ENCODE data around the gene PYGO2. TPM values are rescaled to one million over a fixed set of nuclear protein-coding genes. Genes with fewer than 3 reads are reported as not detected.

Gene PYGO2
- total and polyA plus RNA-seq, 2 of the 8 experiments (the other 6 are each of a cell fraction or from before 2014, with no cell fraction given): 31.0 to 31.6 TPM

DNA sequence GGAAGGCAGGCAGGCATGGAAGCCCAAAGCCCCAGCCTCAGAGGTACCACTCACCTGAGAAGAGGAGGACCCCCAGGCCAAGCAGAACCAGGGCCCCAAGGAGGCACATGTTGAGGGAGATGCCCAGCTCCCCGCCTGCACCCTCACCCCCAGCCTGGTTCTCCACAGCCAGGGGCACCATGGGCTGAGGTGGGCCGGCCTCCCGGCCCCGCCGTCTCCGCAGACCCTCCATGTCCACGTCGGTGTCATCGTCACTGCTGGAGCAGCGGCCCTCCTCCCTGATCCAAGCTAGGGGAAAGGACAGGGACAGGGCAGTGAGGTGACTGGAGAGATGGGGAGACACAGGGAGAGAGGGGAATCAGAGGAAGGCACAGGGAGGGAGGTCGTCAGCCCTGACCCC lies 13.5 kb downstream of the PYGO2 start:
- no peak overlapping the region for H3K27ac ChIP-seq (ENCODE audit: low read depth, low read length)
- no peak overlapping the region for H3K9ac ChIP-seq (replicated peaks in 1 of 4; ENCODE audit: extremely low read depth in 1 of 4, low read depth in 3 of 4, low read length in 3 of 4)
- no peaks in the 10 kb centered on the region; a peak in 1 of 4 replicates for H3K79me2 ChIP-seq (ENCODE audit: control insufficient read depth in 1 of 2, insufficient read depth in 2 of 2, low read length in 2 of 2)
- DNase-seq (ENCODE audit: low read depth in 1 of 2, low spot score in 2 of 2) (no peak), FAIRE-seq (no peak)
- H3K23me2 ChIP-seq (ENCODE audit: low read depth, low read length): no peaks in the 10 kb centered on the region
- H3K9me3 ChIP-seq (ENCODE audit: insufficient read depth in 2 of 2, low read depth in 1 of 2, low read length in 1 of 2): no peaks in the 10 kb centered on the region
- 94% methylated on average over 8 of the region's 11 CpGs; no CpG with 5 or more reads in 1 of the 2 experiments for WGBS, 2 experiments (ENCODE audit: extremely low coverage in 1 of 2, insufficient coverage in 1 of 2, insufficient read length in 1 of 2, insufficient replicate concordance in 2 of 2, low coverage in 1 of 2, low lambda C conversion rate in 2 of 2, missing lambda C conversion rate in 1 of 2)
- H2BK12ac ChIP-seq (ENCODE audit: low read depth, low read length): no peak overlapping the region
- peaks cover 0 to 2% of the 10 kb centered on the region in 2 experiments for H4K20me1 ChIP-seq (replicated peaks in 1 of 2; ENCODE audit: control insufficient read depth in 1 of 2, insufficient read depth in 2 of 2, low read length in 2 of 2)
- no peak overlapping the region for H4K8ac ChIP-seq (ENCODE audit: extremely low read depth, insufficient read depth, low read length)
- H4K5ac ChIP-seq (ENCODE audit: insufficient read length, low read depth, low read length): no peak overlapping the region
- ChIA-PET POLR2A (ENCODE audit: partially characterized antibody) (interaction anchor here (0.7 to 6.0 kb wide), 6 partner anchors 8 to 107 kb away, joined by 3 to 22 read pairs (median 4); partner anchors contain the start of genes PBXIP1, PMVK and PYGO2), CTCF (ENCODE audit: partially characterized antibody) (interaction anchor here (1.1 to 2.0 kb wide), 3 partner anchors 34 to 51 kb away, joined by 3 to 9 read pairs (median 3); no protein-coding TSS in a partner anchor)
- H4K91ac ChIP-seq (replicated peaks; ENCODE audit: insufficient read length, low read length): no peak overlapping the region
- no peak overlapping the region for H2BK20ac ChIP-seq (ENCODE audit: low read length)
- no peak overlapping the region; the same call in 1 of the 2 replicates for H2BK5ac ChIP-seq (ENCODE audit: low read depth, low read length)
- H3K27me3 ChIP-seq (replicated peaks in 1 of 4; ENCODE audit: control insufficient read depth in 3 of 4, extremely low read depth in 1 of 4, insufficient read depth in 3 of 4, low read length in 3 of 4): no peaks in the 10 kb centered on the region; a peak in 1 of 7 replicates
- H3K4ac ChIP-seq (replicated peaks; ENCODE audit: insufficient read length, low read depth, low read length): no peak overlapping the region
- no peaks in the 10 kb centered on the region for H3K79me1 ChIP-seq (ENCODE audit: low read depth, low read length)
- H3K4me3 ChIP-seq (ENCODE audit: extremely low read depth in 1 of 4, insufficient read depth in 2 of 4, low read depth in 3 of 4, low read length in 4 of 4): no peak overlapping the region
- H2BK120ac ChIP-seq (replicated peaks; ENCODE audit: low read depth, low read length): no peak overlapping the region
- H3K23ac ChIP-seq (ENCODE audit: insufficient read length): no peak overlapping the region
- H3K4me2 ChIP-seq (ENCODE audit: insufficient read depth in 1 of 2, low read depth in 2 of 2, low read length in 2 of 2): no peak overlapping the region
- no peak overlapping the region for H3K14ac ChIP-seq (ENCODE audit: insufficient read length)
- no peak overlapping the region for H3K18ac ChIP-seq (ENCODE audit: extremely low read depth, low read length)
- no peak overlapping the region for H3K56ac ChIP-seq (replicated peaks; ENCODE audit: insufficient read length, low read depth, low read length)
- H2AK5ac ChIP-seq (ENCODE audit: low read depth, low read length): no peak overlapping the region
- no peak overlapping the region for H2AFZ ChIP-seq (ENCODE audit: low read length)
- no peaks in the 10 kb centered on the region for H3K4me1 ChIP-seq (replicated peaks in 1 of 4; ENCODE audit: control insufficient read depth in 3 of 4, insufficient read depth in 4 of 4, low read length in 3 of 4)
- no peak overlapping the region for H2BK15ac ChIP-seq (ENCODE audit: low read length)
- peaks cover 0 to 4% (median 0%) of the 10 kb centered on the region in 4 experiments; a peak in 1 of 8 replicates for H3K36me3 ChIP-seq (ENCODE audit: control insufficient read depth in 2 of 4, insufficient read depth in 4 of 4, low read length in 3 of 4)
- TF ChIP-seq NANOG (IDR thresholded peaks at IDR 0.05; ENCODE audit: insufficient read depth, low read depth, low read length, poor library complexity, severe bottlenecking): no peak
- no peak for TF ChIP-seq CEBPB (IDR thresholded peaks at IDR 0.05; ENCODE audit: low read depth, low read length)
- TF ChIP-seq BRCA1 (IDR thresholded peaks at IDR 0.05; ENCODE audit: low read depth, low read length): no peak
- TF ChIP-seq ASH2L (IDR thresholded peaks at IDR 0.05; ENCODE audit: low read length): no peak
- TF ChIP-seq HDAC6 (IDR thresholded peaks at IDR 0.05; ENCODE audit: low read depth, low read length): no peak
- no peak for TF ChIP-seq RXRA (IDR thresholded peaks at IDR 0.05; ENCODE audit: insufficient read depth, low read depth, low read length)
- TF ChIP-seq JUN (IDR thresholded peaks at IDR 0.05; ENCODE audit: low read depth, low read length): no peak
- TF ChIP-seq SP1 (IDR thresholded peaks at IDR 0.05; ENCODE audit: low read depth, low read length): no peak
- no peak for TF ChIP-seq JUND (IDR thresholded peaks at IDR 0.05; ENCODE audit: low read length)
- no peak for TF ChIP-seq CTBP2 (IDR thresholded peaks at IDR 0.05; ENCODE audit: borderline replicate concordance, insufficient read depth, insufficient read length, low read length)

Data from H1 (cell line).